ENCODE data around the gene SLF2.

The SLF2 gene

DNA sequence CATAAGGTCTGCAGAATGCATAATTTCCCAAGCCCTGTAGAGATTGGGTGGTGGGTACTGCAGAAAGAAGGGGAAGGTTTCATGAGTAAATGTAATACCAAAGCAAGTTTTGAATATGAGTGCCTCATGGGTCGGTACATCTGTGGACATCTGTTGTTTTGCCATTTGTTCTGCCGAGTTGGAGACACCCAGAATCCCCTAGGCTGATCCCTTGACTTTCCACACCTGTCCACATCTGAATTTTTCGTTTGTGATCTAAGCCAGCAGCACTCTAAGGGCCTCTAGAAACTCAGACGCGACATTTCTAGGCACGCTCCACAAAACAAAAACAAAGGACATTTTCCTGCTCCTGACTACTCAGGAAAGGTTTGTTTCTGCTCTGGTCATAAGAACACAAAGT is 11.7 kb upstream of the SLF2 start:
- DNase-seq = peak in 1 of 2 experiments; percentile 42

DNA sequence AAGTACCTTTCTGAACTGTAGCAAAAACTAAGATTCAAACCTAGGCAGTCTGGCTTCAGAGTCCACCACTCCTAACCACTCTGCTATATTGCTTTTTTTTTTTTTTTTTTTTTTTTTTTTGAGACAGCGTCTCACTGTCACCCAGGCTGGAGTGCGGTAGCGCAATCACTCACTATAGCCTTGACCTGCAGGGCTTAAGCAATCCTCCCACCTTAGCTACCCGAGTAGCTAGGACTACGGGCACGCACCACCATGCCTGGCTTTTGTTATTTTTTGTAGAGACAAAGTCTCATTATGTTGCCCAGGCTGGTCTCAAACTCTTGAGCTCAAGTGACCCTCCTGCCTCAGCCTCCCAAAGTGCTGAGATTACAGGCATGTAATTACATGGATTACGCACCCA is 10.1 kb upstream of the SLF2 start:
- no peak for DNase-seq

GRCh38 chr10:100904917-100905316 is 7.8 kb upstream of the SLF2 start:
- peak; percentile 0 to 58 for DNase-seq

GRCh38 chr10:100907175-100907574 is 5.6 kb upstream of the SLF2 start:
- DNase-seq = no peak

DNA sequence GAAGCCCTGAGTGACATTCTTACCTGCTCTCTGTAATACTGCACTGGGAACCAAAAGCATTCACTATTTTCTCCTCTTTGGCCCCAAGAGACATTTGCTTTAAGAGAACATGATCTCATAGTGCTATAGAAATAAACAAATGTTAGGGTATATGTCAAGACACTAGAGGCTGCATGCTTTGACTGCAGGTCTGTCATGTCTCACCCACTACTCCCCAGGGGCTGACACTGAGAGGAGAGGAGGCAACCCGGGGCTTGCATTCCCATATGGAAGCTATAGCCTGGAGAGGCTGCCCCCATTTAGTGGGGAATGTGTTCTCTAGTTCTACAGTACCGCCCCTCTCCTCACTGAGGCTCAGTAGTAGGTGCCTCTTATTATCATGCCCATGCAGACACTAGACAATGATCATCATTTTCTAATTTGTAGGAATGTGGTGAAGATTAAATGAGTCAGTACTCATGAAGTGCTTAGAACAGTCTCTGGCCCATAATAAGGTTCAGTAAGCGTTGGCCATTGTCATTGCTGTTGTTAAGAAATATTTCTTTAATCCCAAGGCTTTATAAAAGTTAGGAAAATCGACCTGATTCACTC is 4.9 kb upstream of the SLF2 start:
- no peak for DNase-seq

DNA sequence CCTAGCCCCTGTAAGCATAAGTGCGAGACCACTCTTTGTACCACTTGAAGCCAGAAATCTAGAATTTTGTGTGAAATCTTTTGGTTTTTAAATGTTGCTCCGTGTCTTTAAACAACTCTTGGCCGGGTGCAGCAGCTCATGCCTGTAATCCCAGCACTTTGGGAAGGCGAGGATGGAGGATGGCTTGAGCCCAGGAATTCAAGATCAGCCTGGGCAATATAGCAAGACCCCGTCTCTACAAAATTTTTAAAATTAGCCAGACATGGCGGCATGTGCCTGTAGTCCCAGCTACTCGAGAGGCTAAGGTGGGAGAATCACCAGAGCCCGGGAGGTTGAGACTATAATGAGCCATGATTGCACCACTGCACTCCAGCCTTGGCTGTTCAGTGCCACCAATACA is 4.4 kb upstream of the SLF2 start:
- no peak for DNase-seq

DNA sequence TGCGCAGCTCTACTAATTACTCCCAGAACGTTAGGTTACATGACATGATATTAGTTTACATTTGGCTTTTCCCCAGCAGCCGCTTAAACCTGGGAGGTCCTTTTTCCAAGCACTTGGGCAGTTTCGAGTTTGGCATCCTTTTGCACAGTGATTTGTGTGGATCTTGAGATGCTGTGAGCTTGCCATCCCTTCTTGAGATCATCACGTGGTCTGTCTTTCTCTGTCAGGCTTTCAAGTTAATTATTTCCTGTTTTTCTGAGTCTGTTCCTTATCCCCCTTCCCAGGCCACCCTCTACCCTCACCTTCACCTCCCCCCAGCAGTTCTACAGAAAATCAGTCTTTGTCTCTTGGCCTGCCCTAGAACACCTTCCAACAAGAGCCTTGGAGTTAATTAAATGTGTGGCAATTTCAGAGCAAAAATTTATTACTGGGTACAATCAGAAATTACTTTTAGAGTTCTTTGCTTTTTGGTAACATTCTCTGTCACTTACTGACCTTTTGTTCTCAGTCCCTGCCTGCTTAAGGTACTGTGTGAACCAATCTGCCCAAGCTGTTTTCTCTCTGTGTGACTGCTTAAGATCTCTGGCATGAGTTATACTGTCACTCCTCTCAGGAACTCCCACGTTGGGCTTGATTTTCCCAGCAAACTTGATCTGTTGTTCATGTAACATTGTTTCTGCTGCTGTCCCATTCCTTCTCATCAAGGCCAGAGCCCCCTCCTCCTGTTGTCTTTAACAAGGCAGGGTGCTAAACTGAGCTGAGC is 3.1 kb upstream of the SLF2 start:
- no peak for DNase-seq

- DNase-seq = no peak
Measured at GRCh38 chr10:100911472-100911871, 1.3 kb upstream of the SLF2 start.

GRCh38 chr10:100912013-100912604 is 654 bp upstream of the SLF2 start:
- peak in 1 of 2 experiments; percentile 44 for DNase-seq

DNA sequence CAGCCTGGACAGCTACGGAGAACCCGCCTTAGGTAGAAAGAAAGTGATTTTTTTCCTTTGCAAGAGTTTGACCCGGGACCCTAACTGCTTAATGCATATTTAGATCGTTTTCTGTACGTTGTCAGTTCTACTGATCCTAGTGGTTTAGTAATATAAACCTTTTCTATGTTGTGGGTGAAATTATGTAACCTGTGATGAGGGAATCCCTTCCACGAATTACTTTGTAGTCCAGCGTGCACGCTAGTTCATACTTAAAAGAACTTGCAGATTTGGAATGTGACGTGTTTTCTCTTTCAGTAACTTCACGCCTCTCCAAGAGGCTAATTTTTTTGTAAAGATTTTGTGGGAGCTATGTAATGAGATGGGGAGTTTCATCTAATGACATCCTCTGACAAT is 705 bp downstream of the SLF2 start:
- no peak for DNase-seq

GRCh38 chr10:100917071-100917470 is 4.3 kb downstream of the SLF2 start:
- no peak for DNase-seq

DNA sequence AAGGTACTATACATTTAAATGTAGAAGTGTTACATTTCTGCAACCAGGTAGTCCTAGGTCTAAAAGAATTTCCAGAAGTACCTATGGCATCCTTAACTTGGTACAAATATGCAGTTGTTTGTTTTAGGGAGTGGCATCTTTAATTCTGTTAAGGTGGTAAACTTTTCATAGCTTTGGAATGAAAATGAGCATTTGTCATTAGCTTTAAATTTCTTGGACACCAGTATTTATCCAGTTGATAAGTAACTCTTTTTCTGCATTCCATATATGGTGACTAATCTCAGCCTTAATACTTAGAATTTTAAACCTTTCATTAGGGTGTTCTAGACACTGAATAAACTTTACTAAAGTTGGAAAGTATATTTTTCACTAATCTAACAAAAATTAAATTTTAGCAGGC is 10.8 kb downstream of the SLF2 start:
- no peak for DNase-seq

DNA sequence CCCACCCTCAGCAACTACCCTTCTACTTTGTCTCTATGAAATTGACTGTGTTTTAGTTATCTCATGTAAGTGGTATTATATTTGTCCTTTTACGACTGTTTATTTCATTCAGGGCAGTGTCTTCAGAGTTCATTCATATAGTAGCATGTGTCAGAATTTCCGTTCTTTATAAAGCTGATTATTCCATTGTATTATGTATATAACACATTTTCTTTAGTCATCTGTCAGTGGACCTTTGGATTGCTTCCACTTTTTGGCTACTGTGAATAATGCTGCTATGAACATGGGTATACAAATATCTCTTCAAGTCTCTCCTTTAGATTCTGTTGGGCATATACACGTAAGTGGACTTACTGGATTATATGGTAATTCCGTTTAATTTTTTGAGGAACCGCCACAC is 14.5 kb downstream of the SLF2 start:
- DNase-seq = no peak

DNA sequence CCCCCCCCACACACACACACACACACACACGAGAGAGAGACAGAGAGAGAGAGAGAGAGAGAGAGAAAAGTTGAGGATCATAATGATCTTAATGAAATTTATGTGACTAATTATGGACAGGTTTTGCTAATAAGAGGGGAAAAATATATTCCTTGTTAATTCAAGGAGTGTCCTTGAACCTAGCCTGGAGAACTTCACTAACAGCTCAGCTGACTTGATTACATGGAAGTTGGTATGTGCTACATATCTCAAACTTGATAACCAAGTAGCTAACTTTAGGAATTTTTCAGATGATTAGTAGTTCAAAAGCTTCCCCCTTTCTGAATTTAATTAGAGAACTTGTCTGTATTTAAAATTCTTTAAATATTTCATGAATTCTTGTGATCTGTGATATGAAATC is 15.3 kb downstream of the SLF2 start:
- DNase-seq = no peak

DNA sequence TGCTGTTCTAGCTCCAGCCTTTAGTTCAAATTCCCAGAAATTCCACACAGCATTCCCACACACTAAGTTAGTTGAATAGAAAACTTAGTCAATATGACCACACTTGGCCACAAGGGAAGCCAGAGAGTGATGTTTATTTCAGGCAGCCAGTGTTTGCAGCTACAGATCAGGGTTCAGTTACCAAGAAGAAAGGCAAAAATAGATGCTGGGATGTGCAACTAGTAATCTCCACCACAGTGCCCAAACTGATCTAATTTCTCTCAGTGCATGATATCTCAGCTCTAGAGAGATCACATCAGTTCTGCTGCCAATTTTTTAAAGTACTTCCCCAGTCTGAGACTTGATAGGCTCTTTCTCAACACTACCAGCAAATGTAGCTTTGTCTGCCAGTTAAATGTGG is 17.6 kb downstream of the SLF2 start:
- DNase-seq = no peak

DNA sequence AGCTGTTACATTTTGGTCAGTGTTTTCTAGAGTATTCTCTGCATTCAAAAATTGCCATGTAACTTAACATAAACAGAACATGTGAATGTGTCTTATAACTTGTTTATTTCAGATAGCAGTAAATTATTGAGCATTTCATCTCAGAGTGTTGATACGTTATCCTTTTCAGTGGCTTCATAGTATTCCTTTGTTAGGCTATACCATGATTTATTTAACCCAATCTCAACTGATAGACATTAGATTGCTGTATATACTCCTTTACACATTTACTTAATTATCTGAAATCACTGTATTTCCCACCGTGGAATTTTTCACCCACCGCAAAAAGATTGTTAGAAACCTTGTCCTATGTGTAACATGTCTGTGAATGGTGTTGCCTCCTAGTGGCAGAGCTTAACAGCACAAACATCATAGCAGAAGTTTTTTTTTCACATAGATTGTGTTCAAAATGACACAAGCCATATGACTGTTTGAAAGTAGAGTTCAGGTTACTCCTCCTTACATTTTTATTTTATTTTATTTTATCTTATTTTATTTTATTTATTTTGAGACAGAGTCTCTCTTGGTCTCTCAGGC is 21.4 kb downstream of the SLF2 start:
- DNase-seq = no peak

GRCh38 chr10:100939763-100940344 is 27.1 kb downstream of the SLF2 start:
- no peak for DNase-seq

DNA sequence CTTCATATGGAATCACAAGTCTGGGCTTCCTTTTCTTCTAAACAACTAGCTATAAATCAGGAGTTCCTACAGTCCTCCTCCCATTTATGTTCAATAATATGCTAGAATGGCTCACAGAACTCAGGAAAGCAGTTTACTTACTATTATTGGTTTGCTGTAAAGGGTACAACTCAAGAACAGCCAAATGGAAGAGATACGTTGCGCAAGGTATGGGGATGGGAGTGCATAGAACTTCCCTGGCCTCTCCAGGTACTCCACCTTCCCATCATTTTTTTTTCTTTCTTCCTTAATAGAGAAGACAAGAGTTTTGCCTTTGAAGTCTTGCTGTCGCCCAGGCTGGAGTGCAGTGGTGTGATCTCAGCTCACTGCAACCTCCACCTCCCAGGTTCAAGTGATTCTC is 29.5 kb downstream of the SLF2 start:
- DNase-seq = no peak

DNA sequence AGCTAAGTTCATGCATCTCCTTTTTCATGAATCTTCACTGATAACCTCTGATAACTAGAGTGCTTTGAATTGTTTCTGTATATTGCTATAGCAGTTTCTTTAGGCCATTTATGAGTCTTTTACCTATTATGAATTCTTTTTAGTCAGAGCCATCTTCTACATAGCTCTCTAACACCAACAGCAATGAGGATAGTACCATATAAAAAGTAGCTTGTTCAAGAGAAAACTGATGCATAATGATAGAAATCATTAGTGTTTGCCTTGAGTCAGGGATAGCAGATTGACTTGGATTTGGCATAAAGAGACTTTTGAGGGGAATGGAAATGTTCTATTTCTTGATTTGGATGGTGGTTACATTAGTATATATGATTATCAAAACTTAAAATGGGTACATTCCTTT is 30.7 kb downstream of the SLF2 start:
- no peak for DNase-seq

DNA sequence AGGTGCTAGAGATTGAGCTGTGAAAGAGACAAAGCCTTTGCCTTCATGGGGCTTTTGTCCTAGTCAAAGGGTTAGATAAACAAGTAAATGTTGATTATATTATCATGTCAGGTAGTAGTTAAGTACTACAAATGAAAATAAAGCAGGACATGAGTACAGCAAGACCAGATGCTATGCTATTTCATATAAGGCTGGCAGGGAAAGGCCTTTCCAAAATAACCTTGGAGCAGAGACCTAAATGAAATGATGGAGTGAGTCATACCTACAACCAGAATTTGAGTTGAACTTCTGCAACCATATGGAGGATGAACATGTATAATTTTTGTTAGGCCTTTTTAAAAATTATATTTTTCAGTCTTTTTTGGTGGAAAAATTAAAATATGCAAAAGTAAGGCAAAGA is 33.0 kb downstream of the SLF2 start:
- DNase-seq = no peak

DNA sequence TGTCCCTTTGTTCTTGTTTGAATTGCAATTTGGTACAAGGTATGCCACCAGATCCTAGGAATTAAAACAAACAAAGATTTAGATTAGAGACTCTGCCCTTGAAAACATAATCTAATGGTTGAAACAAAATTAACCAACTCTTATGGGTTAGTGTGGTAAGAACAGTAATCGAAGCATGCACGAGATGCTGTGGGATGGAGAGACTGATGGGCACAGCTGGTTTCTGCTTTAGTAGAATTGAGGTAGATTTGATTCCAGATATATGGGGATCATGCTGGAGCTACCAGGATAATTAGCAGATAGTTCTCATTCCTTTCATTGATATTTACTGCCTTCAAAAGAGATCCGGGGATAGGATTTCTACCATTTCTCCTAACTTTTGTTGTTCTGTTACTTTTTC is 36.2 kb downstream of the SLF2 start:
- DNase-seq = no peak

DNA sequence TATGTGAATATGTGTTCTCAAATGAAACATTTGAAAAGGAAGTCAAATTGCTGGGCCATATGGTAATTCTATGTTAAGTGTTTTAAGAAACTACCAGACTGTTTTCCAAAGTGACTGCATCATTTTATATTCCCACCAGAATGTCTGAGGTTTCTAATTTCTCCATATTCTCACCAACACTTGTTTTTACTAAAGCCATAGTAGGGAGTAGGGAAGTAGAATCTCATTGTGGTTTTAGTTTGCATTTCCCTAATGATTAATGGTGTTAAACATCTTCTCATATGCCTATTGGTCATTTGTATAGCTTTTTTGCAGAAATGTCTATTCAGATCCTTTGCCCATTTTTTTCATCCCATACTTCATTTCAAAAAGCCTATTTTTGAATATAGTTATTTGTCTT is 47.5 kb downstream of the SLF2 start:
- no peak for DNase-seq

DNA sequence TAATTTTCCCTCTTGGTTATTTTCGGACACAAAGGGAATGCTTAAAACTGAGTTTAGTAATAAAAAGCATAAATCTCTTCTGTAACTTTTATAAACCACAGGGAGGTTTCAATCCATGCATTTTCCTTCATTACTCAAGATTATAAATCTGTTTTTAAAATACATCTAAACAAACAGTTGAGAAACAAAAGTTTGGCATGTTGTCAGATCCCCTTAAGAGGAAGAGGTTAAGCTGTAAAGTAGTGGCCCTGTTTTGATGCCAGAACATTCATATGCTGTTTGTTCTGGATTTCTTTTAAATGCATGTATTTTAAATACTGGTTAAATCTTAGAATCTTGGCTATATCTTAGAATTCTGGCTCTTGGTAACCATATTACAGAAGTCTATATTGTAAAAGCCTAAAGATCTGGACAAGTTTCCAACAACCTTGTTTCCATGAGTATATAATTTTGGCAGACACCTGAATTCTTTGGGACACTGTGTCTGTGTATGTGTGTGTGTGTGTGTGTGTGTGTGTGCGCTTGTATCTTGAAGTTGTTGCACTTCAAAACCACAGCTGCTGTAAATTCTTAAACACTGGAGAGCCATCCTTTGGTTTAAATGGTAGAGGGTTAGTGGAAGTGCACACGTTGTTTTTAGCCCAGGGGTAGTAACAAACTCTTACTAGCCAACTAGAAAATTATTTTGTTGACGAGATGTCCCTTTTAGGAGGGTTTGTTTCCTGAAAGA is 49.8 kb downstream of the SLF2 start:
- DNase-seq = no peak
